Measurements from ENCODE around the gene LIMS2. TPM values are rescaled to one million over a fixed set of nuclear protein-coding genes. Genes with fewer than 3 reads are reported as not detected.

The LIMS2 gene
- total RNA-seq, 2 donors from 2014 or later: 6.6 to 37.2 TPM

DNA sequence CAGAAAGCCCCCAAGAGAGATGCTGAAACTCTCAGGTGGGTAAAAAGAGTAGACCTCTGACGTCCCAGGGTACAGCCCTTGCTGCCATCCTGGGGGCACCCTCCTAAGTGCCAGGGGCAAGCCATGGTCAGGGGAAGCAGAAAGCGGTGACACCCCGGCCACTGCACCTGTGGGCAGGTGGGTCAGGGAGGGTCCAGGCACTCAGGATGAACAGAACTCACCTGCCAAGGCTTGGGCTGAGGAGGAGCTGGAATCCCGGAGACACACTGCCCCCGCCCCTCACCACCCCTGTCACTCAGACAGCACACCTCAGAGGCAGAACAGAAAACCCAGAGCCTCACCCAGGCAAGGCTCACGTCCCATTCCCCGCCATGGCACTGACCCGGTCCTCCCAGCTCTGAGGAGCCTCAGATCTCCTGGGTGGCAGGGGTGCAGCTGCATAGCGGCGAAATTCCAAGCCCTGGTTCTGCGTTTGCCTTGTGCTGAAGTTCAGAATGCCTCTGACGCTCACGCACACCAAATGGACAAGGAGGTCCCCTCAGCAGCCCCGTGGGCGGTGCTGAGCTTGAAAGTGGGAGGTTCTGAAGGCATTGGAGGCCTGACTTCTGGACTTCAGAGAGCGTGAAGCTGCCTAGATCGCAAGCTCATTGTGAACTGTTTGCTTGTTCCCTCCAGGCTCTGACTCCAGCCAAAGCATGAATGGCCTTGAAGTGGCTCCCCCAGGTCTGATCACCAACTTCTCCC lies 25.1 kb downstream of the LIMS2 start:
- TF ChIP-seq, protein P1, sequence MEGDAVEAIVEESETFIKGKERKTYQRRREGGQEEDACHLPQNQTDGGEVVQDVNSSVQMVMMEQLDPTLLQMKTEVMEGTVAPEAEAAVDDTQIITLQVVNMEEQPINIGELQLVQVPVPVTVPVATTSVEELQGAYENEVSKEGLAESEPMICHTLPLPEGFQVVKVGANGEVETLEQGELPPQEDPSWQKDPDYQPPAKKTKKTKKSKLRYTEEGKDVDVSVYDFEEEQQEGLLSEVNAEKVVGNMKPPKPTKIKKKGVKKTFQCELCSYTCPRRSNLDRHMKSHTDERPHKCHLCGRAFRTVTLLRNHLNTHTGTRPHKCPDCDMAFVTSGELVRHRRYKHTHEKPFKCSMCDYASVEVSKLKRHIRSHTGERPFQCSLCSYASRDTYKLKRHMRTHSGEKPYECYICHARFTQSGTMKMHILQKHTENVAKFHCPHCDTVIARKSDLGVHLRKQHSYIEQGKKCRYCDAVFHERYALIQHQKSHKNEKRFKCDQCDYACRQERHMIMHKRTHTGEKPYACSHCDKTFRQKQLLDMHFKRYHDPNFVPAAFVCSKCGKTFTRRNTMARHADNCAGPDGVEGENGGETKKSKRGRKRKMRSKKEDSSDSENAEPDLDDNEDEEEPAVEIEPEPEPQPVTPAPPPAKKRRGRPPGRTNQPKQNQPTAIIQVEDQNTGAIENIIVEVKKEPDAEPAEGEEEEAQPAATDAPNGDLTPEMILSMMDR (IDR thresholded peaks at IDR 0.05): peak; percentile 22
- DNase-seq: no peak
- Histone ChIP-seq H3K9ac (ENCODE audit: low read depth in 2 of 2, low read length in 2 of 2) (no peak overlapping the region), H3K4me3 (no peak overlapping the region), H3K27me3 (no peaks in the 10 kb centered on the region), H3K4me1 (no peaks in the 10 kb centered on the region), H3K27ac (no peak overlapping the region), H3K36me3 (no peaks in the 10 kb centered on the region), H3K9me3 (no peaks in the 10 kb centered on the region)
- intact Hi-C loops (cut with DNase I): no loop called here

DNA sequence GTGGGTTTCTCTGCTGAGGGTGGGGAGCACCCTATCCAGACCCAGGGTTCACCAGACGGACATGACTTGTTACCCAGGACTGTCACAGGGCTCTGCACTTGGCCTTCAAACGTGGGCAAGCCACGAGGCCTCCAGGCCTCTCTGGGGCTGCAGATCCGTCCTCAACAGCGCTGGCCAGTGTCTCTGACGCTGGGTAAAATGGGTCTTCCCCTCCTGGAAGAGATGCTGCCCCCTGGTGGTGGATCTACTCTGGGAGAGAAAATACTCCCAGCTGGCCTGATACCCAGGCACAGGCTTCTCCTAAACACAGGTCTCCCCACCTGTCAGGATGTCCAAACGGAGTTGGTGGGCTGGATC lies 25.7 kb downstream of the LIMS2 start:
- no peaks in the 10 kb centered on the region for H3K4me1 ChIP-seq
- intact Hi-C loops (cut with DNase I): loop anchor here (5.0 kb wide), 1 partner anchor 452 kb away; no protein-coding TSS in a partner anchor

DNA sequence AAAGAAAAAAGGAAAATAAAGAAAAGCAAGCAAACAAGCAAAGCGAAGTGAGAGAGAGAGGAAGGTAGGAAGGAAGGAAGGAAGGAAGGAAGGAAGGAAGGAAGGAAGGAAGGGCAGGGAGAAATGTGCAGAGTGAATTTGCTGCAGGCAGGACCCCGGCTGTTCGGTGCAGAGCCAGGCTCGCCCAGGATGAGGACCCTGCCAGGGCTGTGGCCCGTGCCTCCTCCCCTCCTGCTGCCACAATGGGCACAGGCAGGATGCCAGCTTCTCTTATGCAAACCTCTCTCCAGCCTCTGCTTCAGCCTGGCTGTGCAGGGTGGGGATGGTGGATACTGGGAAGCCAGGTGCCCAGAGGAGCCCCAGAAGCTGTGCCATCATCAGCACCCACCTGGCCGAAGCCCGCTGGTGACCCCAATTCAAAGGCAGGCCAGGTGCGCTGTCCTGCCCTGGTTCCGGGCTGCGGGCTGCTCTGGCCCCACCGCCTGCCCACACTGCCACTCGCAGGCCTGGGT lies 26.2 kb downstream of the LIMS2 start:
- no peaks in the 10 kb centered on the region for H3K36me3 ChIP-seq
- no peak for DNase-seq
- no peak overlapping the region for H3K9ac ChIP-seq (ENCODE audit: low read depth in 2 of 2, low read length in 2 of 2)
- TF ChIP-seq, protein P1 (IDR thresholded peaks at IDR 0.05): no peak
- intact Hi-C loops (cut with DNase I): loop anchor here (5.0 kb wide), 1 partner anchor 452 kb away; no protein-coding TSS in a partner anchor
- H3K27me3 ChIP-seq: no peaks in the 10 kb centered on the region
- no peak overlapping the region for H3K27ac ChIP-seq
- no peaks in the 10 kb centered on the region for H3K9me3 ChIP-seq
- H3K4me1 ChIP-seq: no peaks in the 10 kb centered on the region
- no peak overlapping the region for H3K4me3 ChIP-seq

More for the DNA sequence above, 25.7 kb downstream of the LIMS2 start:
- Histone ChIP-seq H3K9ac (ENCODE audit: low read depth in 2 of 2, low read length in 2 of 2) (no peak overlapping the region), H3K36me3 (no peaks in the 10 kb centered on the region), H3K27me3 (no peaks in the 10 kb centered on the region), H3K27ac (no peak overlapping the region), H3K9me3 (no peaks in the 10 kb centered on the region), H3K4me3 (no peak overlapping the region)
- peak; percentile 92 for DNase-seq
- TF ChIP-seq, protein P1 (IDR thresholded peaks at IDR 0.05): peak; percentile 86

DNA sequence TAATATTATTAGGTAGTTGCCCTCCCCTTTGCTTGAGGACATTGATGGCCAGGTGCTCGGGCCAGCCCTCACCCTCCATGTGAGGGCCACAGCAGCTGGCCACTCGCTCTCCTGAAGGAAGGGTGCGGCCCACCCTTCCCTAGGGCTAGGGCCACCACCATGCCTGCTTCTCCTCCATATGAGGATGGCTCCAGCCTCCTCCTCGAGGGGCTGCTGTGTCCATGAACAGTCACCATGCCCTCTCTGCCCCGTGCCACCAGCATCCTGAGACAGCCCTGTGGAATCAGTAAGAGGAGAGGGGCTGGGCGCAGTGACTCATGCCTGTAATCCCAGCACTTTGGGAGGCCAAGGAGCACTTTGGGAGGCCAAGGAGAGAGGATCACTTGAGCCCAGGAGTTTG lies 27.0 kb downstream of the LIMS2 start:
- Histone ChIP-seq H3K4me3 (no peak overlapping the region), H3K36me3 (no peaks in the 10 kb centered on the region), H3K27me3 (no peaks in the 10 kb centered on the region), H3K9me3 (no peaks in the 10 kb centered on the region), H3K9ac (ENCODE audit: low read depth in 2 of 2, low read length in 2 of 2) (no peak overlapping the region), H3K4me1 (no peaks in the 10 kb centered on the region), H3K27ac (no peak overlapping the region)
- no peak for DNase-seq
- TF ChIP-seq, protein P1 (IDR thresholded peaks at IDR 0.05): no peak
- intact Hi-C loops (cut with DNase I): loop anchor here (5.0 kb wide), 1 partner anchor 451 kb away; no protein-coding TSS in a partner anchor

DNA sequence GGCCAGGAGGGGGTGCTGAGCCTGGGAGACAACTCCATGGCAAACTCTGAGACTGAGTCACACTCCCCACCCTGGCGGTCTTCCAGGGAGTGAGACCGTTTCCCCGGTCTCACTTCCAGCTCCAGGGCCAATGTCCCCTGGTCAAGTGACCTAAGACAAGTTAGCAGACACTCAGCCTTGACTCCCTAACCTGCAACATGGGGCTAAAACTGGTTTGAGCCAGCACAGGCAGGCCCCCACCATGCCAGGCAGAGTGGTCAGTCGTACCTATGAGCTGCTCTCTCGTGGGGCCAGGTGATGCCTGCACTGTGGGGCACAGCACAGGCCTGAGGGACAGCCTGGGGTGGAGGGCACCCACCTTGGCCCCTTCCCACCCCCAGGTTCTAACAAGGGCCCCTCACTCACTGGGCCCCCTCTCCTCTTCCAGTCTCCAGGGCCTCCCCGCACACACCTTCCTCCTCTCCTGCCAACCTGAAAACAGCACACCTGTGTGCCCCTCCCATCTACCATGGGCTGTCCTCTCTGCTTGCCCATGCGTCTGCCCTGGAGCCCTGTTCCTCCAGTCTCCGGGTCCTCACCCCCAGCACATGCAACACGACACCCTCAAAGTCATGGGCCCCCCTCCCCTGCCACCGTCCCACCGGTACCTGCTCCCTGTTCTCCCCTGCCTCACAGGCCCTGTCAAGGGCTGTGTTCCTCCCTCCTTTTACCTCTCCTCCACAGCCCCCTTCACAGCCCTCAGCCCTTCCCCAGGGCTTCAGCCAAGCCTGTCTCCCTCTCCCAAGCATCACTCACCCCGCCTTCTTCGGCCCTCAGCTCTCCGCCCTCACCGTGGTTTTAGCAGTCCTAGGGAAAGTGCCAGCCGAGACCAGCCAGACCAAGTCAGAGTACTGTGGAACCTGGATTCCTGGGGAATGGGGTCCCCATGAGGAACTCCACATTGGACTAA lies 27.8 kb downstream of the LIMS2 start:
- Histone ChIP-seq H3K27me3 (no peaks in the 10 kb centered on the region), H3K4me3 (no peak overlapping the region), H3K9ac (ENCODE audit: low read depth in 2 of 2, low read length in 2 of 2) (no peak overlapping the region), H3K36me3 (no peaks in the 10 kb centered on the region), H3K27ac (no peak overlapping the region), H3K9me3 (no peaks in the 10 kb centered on the region), H3K4me1 (no peaks in the 10 kb centered on the region)
- intact Hi-C loops (cut with DNase I): loop anchor here (5.0 kb wide), 1 partner anchor 450 kb away; no protein-coding TSS in a partner anchor
- TF ChIP-seq, protein P1 (IDR thresholded peaks at IDR 0.05): no peak
- no peak for DNase-seq

Measured in colonic mucosa (tissue), 4 donors.